ENCODE results near the gene C6orf47. TPM values are rescaled to one million over a fixed set of nuclear protein-coding genes. Genes with fewer than 3 reads are reported as not detected.

The C6orf47 gene
- total and polyA plus RNA-seq, 7 donors, result 22.2 to 32.6 (median 25.0) TPM

DNA sequence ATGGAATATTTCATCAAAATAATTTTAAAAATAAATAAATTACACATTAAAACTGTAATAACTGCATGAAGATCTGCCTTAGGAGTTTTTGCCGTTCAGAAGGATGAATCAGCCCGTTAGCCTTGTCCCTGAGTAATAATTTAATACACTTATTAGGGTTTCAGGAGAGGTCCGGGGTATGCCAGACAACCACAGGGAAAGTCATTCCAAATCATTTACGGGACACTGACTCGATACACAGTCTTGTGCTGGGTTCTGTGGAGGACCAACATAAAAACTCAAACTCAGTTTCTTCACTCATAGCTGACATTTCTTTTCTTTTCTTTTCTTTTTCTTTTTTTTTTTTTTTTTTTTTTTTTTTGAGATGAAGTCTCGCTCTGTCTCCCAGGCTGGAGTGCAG lies 45.4 kb upstream of the C6orf47 start:
- Histone ChIP-seq H3K27me3 (no peaks in the 10 kb centered on the region), H3K36me3 (peaks cover 0 to under 1% (median 0%) of the 10 kb centered on the region in 4 donors), H3K27ac (no peak overlapping the region), H3K4me1 (peaks cover 0 to 24% (median 15%) of the 10 kb centered on the region in 4 donors), H3K9me3 (no peaks in the 10 kb centered on the region), H3K4me3 (no peak overlapping the region)
- intact Hi-C loops (cut with DNase I), result loop anchor here (5.0 to 10.0 kb wide), 2 partner anchors 86 to 161 kb away; partner anchors contain the start of genes ATP6V1G2, DDX39B and NFKBIL1
- no peak for TF ChIP-seq EP300 (IDR thresholded peaks at IDR 0.05)
- no peak for TF ChIP-seq POLR2AphosphoS5 (IDR thresholded peaks at IDR 0.05)
- TF ChIP-seq POLR2A (IDR thresholded peaks at IDR 0.05), result no peak
- TF ChIP-seq, protein P1, sequence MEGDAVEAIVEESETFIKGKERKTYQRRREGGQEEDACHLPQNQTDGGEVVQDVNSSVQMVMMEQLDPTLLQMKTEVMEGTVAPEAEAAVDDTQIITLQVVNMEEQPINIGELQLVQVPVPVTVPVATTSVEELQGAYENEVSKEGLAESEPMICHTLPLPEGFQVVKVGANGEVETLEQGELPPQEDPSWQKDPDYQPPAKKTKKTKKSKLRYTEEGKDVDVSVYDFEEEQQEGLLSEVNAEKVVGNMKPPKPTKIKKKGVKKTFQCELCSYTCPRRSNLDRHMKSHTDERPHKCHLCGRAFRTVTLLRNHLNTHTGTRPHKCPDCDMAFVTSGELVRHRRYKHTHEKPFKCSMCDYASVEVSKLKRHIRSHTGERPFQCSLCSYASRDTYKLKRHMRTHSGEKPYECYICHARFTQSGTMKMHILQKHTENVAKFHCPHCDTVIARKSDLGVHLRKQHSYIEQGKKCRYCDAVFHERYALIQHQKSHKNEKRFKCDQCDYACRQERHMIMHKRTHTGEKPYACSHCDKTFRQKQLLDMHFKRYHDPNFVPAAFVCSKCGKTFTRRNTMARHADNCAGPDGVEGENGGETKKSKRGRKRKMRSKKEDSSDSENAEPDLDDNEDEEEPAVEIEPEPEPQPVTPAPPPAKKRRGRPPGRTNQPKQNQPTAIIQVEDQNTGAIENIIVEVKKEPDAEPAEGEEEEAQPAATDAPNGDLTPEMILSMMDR (IDR thresholded peaks at IDR 0.05), result no peak
- WGBS, 2 donors, result 93% methylated on average over 6 of the region's 6 CpGs
- DNase-seq, result no peak

- TF ChIP-seq EP300 (IDR thresholded peaks at IDR 0.05) (peak in 2 of 4 donors; percentile 66 to 82), POLR2AphosphoS5 (IDR thresholded peaks at IDR 0.05) (peak; percentile 98 to 99 (median 99)), POLR2A (IDR thresholded peaks at IDR 0.05) (peak; percentile 99)
- TF ChIP-seq, protein P1 (IDR thresholded peaks at IDR 0.05), result no peak
- 0 to 1% methylated on average over 54 of the region's 54 CpGs for WGBS, 2 donors
- intact Hi-C loops (cut with DNase I), result loop anchor here (1.0 to 10.0 kb wide), 2 partner anchors 25 to 158 kb away; partner anchors contain the start of genes ATP6V1G2, DDX39B and NFKBIL1
Observed at GRCh38 chr6:31702819-31703716, 42.5 kb upstream of the C6orf47 start, which contains the start of gene ABHD16A. Gene ABHD16A (minus strand): TSS chr6:31703324. CDS start chr6:31703281, 43 bp downstream.

GRCh38 chr6:31702405-31702818 lies 41.8 kb upstream of the C6orf47 start:
- Histone ChIP-seq H3K36me3 (peaks cover 0 to 32% (median 10%) of the 10 kb centered on the region in 4 donors), H3K27me3 (no peaks in the 10 kb centered on the region), H3K9me3 (no peaks in the 10 kb centered on the region), H3K27ac (peak overlapping the region; percentile 94 to 99 (median 97)), H3K4me3 (peak overlapping the region; percentile 66 to 92 (median 80)), H3K4me1 (peaks cover 0 to 36% (median 22%) of the 10 kb centered on the region in 4 donors)
- TF ChIP-seq, protein P1 (IDR thresholded peaks at IDR 0.05), result no peak
- TF ChIP-seq EP300 (IDR thresholded peaks at IDR 0.05) (no peak), POLR2A (IDR thresholded peaks at IDR 0.05) (no peak), POLR2AphosphoS5 (IDR thresholded peaks at IDR 0.05) (no peak)
- DNase-seq, result no peak
- 0% methylated on average over 10 of the region's 10 CpGs for WGBS, 2 donors
- intact Hi-C loops (cut with DNase I), result loop anchor here (10.0 kb wide), 1 partner anchor 158 kb away; the partner anchor contains the start of genes ATP6V1G2, DDX39B and NFKBIL1

More at GRCh38 chr6:31702819-31703716, 42.5 kb upstream of the C6orf47 start, which contains the start of gene ABHD16A:
- peak within 1 kb of the TSS; percentile 94 to 99 (median 97) for H3K27ac ChIP-seq
- peak within 1 kb of the TSS; percentile 66 to 92 (median 80) for H3K4me3 ChIP-seq
- H3K36me3 ChIP-seq, result peaks cover 0 to 25% (median 8%) of the 10 kb centered on the region in 4 donors
- peak; percentile 100 for DNase-seq
- no peaks in the 10 kb centered on the region for H3K27me3 ChIP-seq
- no peaks in the 10 kb centered on the region for H3K9me3 ChIP-seq
- peaks cover 0 to 36% (median 22%) of the 10 kb centered on the region in 4 donors for H3K4me1 ChIP-seq

DNA sequence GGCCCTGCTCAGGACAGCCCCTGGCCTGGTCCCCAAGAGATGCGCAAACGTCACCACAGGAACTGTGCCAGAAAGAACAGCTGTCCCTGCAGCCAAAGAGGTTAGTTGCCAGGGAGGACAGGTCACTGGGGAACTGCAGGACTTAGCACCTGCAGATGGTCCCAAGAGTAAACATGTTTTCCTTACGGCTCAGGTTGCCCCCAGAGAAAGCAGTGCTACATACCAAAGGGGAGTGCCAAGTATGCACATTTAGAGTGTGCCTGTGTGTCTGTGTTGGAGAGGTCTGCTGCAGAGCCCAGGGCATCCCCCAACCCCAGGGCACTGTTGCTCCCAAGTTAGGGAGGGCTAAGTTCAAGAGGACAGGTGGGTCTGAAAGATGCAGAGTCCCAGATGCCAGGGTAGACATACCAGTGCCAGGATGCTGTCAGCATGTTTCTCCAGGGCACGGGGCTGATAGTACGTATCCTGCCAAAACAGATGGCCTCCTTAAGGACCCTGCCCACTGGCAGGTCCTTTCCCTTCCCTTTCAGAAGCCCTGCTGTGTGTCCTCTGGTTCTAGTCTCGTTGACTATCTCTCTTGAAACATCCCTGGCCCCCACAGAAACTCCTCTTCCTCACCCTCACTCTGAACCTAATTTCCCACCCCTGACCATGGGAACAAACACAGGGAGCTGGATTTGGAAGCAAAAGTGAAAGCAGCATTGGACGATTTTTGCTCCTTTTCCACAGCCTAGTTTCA lies 41.3 kb upstream of the C6orf47 start:
- no peaks in the 10 kb centered on the region for H3K9me3 ChIP-seq
- peak overlapping the region; percentile 94 to 99 (median 97) for H3K27ac ChIP-seq
- peak overlapping the region; percentile 66 to 92 (median 80) for H3K4me3 ChIP-seq
- H3K4me1 ChIP-seq, result peaks cover 0 to 36% (median 22%) of the 10 kb centered on the region in 4 donors
- intact Hi-C loops (cut with DNase I), result loop anchor here (10.0 kb wide), 1 partner anchor 157 kb away; the partner anchor contains the start of genes ATP6V1G2, DDX39B and NFKBIL1
- peaks cover 0 to 38% (median 13%) of the 10 kb centered on the region in 4 donors for H3K36me3 ChIP-seq
- TF ChIP-seq, protein P1 (IDR thresholded peaks at IDR 0.05), result no peak
- TF ChIP-seq POLR2A (IDR thresholded peaks at IDR 0.05) (no peak), EP300 (IDR thresholded peaks at IDR 0.05) (no peak)
- H3K27me3 ChIP-seq, result no peaks in the 10 kb centered on the region
- WGBS, 2 donors, result 24 to 30% methylated on average over 7 of the region's 7 CpGs
- DNase-seq, result no peak

All from sigmoid colon (tissue), 7 donors.